ENCODE results near the gene SIGLEC11.

GRCh38 chr19:49950956-49951526, 9.9 kb downstream of the SIGLEC11 start:
- no peak for TF ChIP-seq CTCF (IDR thresholded peaks at IDR 0.05; ENCODE audit: low read length)
- TF ChIP-seq EZH2 (IDR thresholded peaks at IDR 0.05; ENCODE audit: borderline replicate concordance, low read length) = no peak

Measured in OCI-LY1 (cell line).